Neural progenitor cell (in vitro differentiated cells): ENCODE results near the gene CXorf49. TPM values are rescaled to one million over a fixed set of nuclear protein-coding genes. Genes with fewer than 3 reads are reported as not detected.

Experiments used
- DNase-seq: peaks from one replicate; pipeline ENCODE4 v3.0.0-alpha.2; 2016; ENCODE audit warnings: low spot score
- H2AFZ ChIP-seq: fragments of 200-600 bp; sonication (generic); replicated peaks from 2 replicates; pipeline ENCODE4 v1.6.1; 2016; ENCODE audit warnings: antibody characterized with exemption
- H3F3A ChIP-seq: fragments of 200-600 bp; sonication (generic); 2 replicates; pipeline ENCODE4 v1.6.1; 2016; ENCODE audit warnings: antibody characterized with exemption, low read depth
- H3K27ac ChIP-seq: fragments of 200-600 bp; sonication (generic); 2 replicates; pipeline ENCODE4 v1.5.1; 2016; ENCODE audit warnings: mild to moderate bottlenecking
- H3K27me3 ChIP-seq: fragments of 200-600 bp; sonication (generic); 2 replicates; pipeline ENCODE4 v1.6.1; 2016; ENCODE audit warnings: mild to moderate bottlenecking, moderate library complexity
- H3K36me3 ChIP-seq: fragments of 200-600 bp; sonication (generic); 2 replicates; pipeline ENCODE4 v1.5.1; 2016
- H3K4me1 ChIP-seq: fragments of 200-600 bp; sonication (generic); 2 replicates; pipeline ENCODE4 v1.6.1; 2016; ENCODE audit warnings: mixed run types
- H3K4me2 ChIP-seq: fragments of 200-600 bp; sonication (generic); 2 replicates; pipeline ENCODE4 v1.6.1; 2016
- H3K4me3 ChIP-seq: fragments of 200-600 bp; sonication (generic); 2 replicates; pipeline ENCODE4 v1.5.1; 2016
- H3K79me2 ChIP-seq: fragments of 200-600 bp; sonication (generic); 2 replicates; pipeline ENCODE4 v1.6.1; 2016; ENCODE audit warnings: low read depth
- H3K9ac ChIP-seq: fragments of 200-600 bp; sonication (generic); 2 replicates; pipeline ENCODE4 v1.6.1; 2016
- H3K9me3 ChIP-seq: fragments of 200-600 bp; sonication (generic); 2 replicates; pipeline ENCODE4 v1.5.1; 2016; ENCODE audit warnings: low read depth
- H4K20me1 ChIP-seq: fragments of 200-600 bp; sonication (generic); 2 replicates; pipeline ENCODE4 v1.6.1; 2016; ENCODE audit warnings: low read depth
- H3K27ac Mint-ChIP-seq: 3 replicates; pipeline ENCODE4 v1.8.0; 2021; ENCODE audit warnings: mixed read lengths
- H3K27me3 Mint-ChIP-seq: 2 replicates; pipeline ENCODE4 v1.8.0; 2022; ENCODE audit warnings: low read depth, mild to moderate bottlenecking, inconsistent platforms, moderate library complexity, mixed read lengths; ENCODE audit not compliant: insufficient read depth
- H3K36me3 Mint-ChIP-seq: 3 replicates; pipeline ENCODE4 v1.8.0; 2021; ENCODE audit warnings: mixed read lengths
- H3K4me1 Mint-ChIP-seq: 3 replicates; pipeline ENCODE4 v1.8.0; 2021; ENCODE audit warnings: mixed read lengths
- H3K4me3 Mint-ChIP-seq: 3 replicates; pipeline ENCODE4 v1.8.0; 2021; ENCODE audit warnings: mild to moderate bottlenecking, moderate library complexity, mixed read lengths
- H3K9me3 Mint-ChIP-seq: 3 replicates; pipeline ENCODE4 v1.8.0; 2020; ENCODE audit warnings: mixed read lengths
- CTCF ChIP-seq: fragments of 200-600 bp; sonication (generic); IDR thresholded peaks from 2 replicates; pipeline ENCODE4 v1.5.1; 2017; ENCODE audit warnings: antibody characterized with exemption, mild to moderate bottlenecking
- EZH2 ChIP-seq: fragments of 200-600 bp; sonication (generic); IDR thresholded peaks from 2 replicates; pipeline ENCODE4 v1.6.1; 2017; ENCODE audit warnings: antibody characterized with exemption, mild to moderate bottlenecking, moderate library complexity
- EZH2phosphoT487 ChIP-seq: fragments of 200-600 bp; sonication (generic); IDR thresholded peaks from 2 replicates; pipeline ENCODE4 v1.6.1; 2017; ENCODE audit warnings: antibody characterized with exemption
- small RNA-seq: library from RNA; depleted of rRNA; stranded (forward); fragments of <200 nt; gene quantifications from one replicate; pipeline ENCODE3, GENCODE V24; 2015
- total RNA-seq: library from RNA; depleted of rRNA; stranded (reverse); fragments of >200 nt; gene quantifications from 2 replicates; pipeline ENCODE4 v1.2.3, GENCODE V29; 2015; ENCODE audit warnings: low replicate concordance

Gene CXorf49
- total RNA-seq, 1 donor from 2014 or later = not detected

GRCh38 chrX:71665747-71666146, 52.3 kb downstream of the CXorf49 start:
- H3K27me3 Mint-ChIP-seq = peaks cover 7% of the 10 kb centered on the region
- H3K27me3 ChIP-seq = no peaks in the 10 kb centered on the region
- DNase-seq = no peak
- H3K9ac ChIP-seq = no peak overlapping the region
- H3K9me3 ChIP-seq = no peaks in the 10 kb centered on the region
- no peaks in the 10 kb centered on the region for H4K20me1 ChIP-seq
- no peaks in the 10 kb centered on the region for H3F3A ChIP-seq
- H3K4me1 ChIP-seq = no peaks in the 10 kb centered on the region
- H3K4me1 Mint-ChIP-seq = no peaks in the 10 kb centered on the region
- peaks cover 16% of the 10 kb centered on the region for H3K9me3 Mint-ChIP-seq
- H3K4me2 ChIP-seq = no peak overlapping the region
- TF ChIP-seq EZH2phosphoT487 = no peak
- TF ChIP-seq EZH2 = no peak
- no peak for TF ChIP-seq CTCF
- H2AFZ ChIP-seq = no peak overlapping the region
- no peak overlapping the region for H3K4me3 Mint-ChIP-seq
- no peak overlapping the region for H3K4me3 ChIP-seq
- H3K36me3 Mint-ChIP-seq = no peaks in the 10 kb centered on the region
- H3K36me3 ChIP-seq = no peaks in the 10 kb centered on the region
- H3K27ac Mint-ChIP-seq = no peak overlapping the region
- H3K79me2 ChIP-seq = no peaks in the 10 kb centered on the region
- no peak overlapping the region for H3K27ac ChIP-seq

GRCh38 chrX:71664889-71665491, 53.1 kb downstream of the CXorf49 start:
- Histone ChIP-seq H2AFZ (no peak overlapping the region), H4K20me1 (no peaks in the 10 kb centered on the region), H3K4me1 (no peaks in the 10 kb centered on the region), H3K9me3 (no peaks in the 10 kb centered on the region), H3K36me3 (no peaks in the 10 kb centered on the region), H3F3A (no peaks in the 10 kb centered on the region), H3K27ac (no peak overlapping the region), H3K27me3 (no peaks in the 10 kb centered on the region), H3K4me3 (no peak overlapping the region), H3K4me2 (no peak overlapping the region), H3K79me2 (no peaks in the 10 kb centered on the region), H3K9ac (no peak overlapping the region)
- DNase-seq = no peak
- Mint-ChIP-seq H3K27me3 (peaks cover 10% of the 10 kb centered on the region), H3K4me1 (no peaks in the 10 kb centered on the region), H3K4me3 (no peak overlapping the region), H3K27ac (no peak overlapping the region), H3K36me3 (no peaks in the 10 kb centered on the region), H3K9me3 (peaks cover 16% of the 10 kb centered on the region)
- TF ChIP-seq EZH2 (no peak), EZH2phosphoT487 (no peak), CTCF (no peak)

Small RNA genes lying within 50 kb of the gene (small RNA-seq; reads per million reads assigned to genes)
- gene BX276092.4 = not detected
- not detected for gene BX276092.6
- gene BX276092.8 = not detected

Other genes with a start within 250 kb of the CXorf49 start
- 214 and 287 TPM in 2 replicates for gene OGT, start 185.2 kb downstream of the CXorf49 start, total RNA-seq
- gene GCNA, start 139.8 kb downstream of the CXorf49 start, total RNA-seq = 0.62 and 0.97 TPM in 2 replicates
- gene CXCR3, start 99.8 kb downstream of the CXorf49 start, total RNA-seq = not detected in 2 replicates
- not detected in 2 replicates for gene CXorf49B, start 45.1 kb upstream of the CXorf49 start, total RNA-seq
- 3.9 and 4.0 TPM in 2 replicates for gene NHSL2, start 192.6 kb upstream of the CXorf49 start, total RNA-seq